Left colon (tissue), 2 donors: ENCODE data around the gene CTDP1. TPM values are rescaled to one million over a fixed set of nuclear protein-coding genes. Genes with fewer than 3 reads are reported as not detected.
"Not testable (repeated sequence)": the region's sequence is repeated elsewhere in the genome, so short reads cannot be mapped to it uniquely, and the experiment has no call there.

Experiments used
- ATAC-seq: fragments of 200-7000 bp; cut with Tn5 transposase; one replicate; pipeline ENCODE4 v1.9.1; 2020; ENCODE audit warnings: mild to moderate bottlenecking, moderate library complexity
- DNase-seq, 2 donors: peaks; one replicate each; pipeline ENCODE4 v3.0.0-alpha.2; 2020
- intact Hi-C, 2 donors: fragments of 100-400 bp; cut with DNase I in 1 of 2; cut with micrococcal nuclease in 1 of 2; formaldehyde crosslinking; loops; one replicate each; pipeline versions ENCODE4 v1.11.2 to v1.14.0; 2022; cut with DNase I, micrococcal nuclease
- total RNA-seq, 2 donors: library from RNA; stranded (reverse); fragmentation: NEBNext Ultra II Directional; extraction: Animal tissue kit (Norgen Biotek cat#: 25700); gene quantifications; one replicate each; pipeline ENCODE4 v1.2.1, GENCODE V29; 2021
- donor health status: DM: no; HTN: no; CAD: no.
- donor health status: DM: yes; HTN: yes; CAD: no.

Gene CTDP1
- total RNA-seq, 2 donors from 2014 or later = 31.4 to 36.3 TPM

DNA sequence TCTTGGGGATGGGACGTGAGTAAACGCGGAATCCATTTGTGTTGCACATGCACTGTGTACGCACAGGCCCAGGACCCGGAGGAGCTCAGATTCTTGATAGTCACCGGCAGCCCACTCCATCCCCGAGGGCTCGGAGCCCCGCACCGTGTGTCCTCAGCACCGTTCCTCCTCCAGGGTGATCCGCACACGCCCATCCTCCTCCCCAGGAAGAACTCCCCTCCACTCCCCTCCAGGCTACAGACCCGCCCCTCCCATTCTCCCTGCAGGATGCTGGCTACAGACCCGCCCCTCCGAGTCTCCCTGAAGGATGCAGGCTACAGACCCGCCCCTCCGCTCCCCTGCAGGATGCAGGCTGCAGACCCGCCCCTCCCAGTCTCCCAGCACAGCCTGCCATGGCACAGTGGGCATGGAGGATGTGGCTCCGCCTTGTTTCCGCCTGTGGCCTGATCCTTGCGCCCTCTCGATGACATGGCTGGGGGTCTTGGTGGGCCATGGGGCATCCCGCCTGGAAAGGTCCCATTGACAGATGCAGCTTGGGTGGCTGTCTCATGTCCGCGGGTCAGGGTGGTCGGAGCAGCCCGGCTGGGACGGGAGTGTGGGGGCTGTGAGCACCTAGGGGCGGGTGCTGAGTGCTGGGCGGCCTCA, 14.1 kb downstream of the CTDP1 start:
- intact Hi-C loops = no loop called here
- peak; percentile 23 for ATAC-seq
- no peak for DNase-seq

DNA sequence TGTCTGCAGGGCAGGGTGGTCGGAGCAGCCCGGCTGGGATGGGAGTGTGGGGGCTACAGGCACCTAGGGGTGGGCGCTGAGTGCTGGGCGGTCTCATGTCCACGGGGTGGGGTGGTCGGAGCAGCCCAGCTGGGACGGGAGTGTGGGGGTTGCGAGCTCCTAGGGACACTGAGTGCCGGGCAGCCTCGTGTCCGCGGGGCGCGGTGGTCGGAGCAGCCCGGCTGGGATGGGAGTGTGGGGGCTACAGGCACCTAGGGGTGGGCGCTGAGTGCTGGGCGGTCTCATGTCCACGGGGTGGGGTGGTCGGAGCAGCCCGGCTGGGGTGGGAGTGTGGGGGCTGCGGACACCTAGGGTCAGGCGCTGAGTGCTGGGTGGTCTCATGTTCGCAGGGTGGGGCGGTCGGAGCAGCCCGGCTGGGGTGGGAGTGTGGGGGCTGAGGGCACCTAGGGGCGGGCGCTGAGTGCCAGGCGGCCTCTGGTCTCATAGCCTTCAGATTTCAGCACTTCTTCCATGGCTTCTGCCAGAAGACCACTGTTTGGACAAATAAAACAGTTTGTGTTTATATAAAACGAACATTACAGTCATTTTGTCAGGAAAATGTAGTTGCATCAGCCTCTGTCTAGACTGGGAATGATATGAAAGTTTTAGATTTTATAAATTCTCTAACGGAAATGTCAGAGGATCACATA, 14.7 kb downstream of the CTDP1 start:
- DNase-seq, ATAC-seq, intact Hi-C loops: not testable (repeated sequence)

DNA sequence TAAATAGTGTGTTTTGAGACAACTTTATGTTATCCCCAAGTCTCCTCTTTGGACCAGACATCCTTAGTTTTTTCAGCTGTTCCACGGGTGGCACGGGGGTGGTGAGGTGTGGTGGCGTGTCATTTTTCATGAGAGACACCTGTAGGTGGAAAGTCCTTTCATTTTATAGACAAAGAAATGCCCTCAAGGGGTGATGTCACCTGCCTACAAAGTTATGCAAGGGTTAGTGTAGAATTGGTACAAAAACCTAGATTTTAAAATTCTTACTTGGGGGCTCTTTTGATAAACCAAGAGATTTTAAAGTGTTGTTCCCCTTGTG, 15.3 kb downstream of the CTDP1 start:
- DNase-seq = no peak
- no peak for ATAC-seq
- intact Hi-C loops = no loop called here

DNA sequence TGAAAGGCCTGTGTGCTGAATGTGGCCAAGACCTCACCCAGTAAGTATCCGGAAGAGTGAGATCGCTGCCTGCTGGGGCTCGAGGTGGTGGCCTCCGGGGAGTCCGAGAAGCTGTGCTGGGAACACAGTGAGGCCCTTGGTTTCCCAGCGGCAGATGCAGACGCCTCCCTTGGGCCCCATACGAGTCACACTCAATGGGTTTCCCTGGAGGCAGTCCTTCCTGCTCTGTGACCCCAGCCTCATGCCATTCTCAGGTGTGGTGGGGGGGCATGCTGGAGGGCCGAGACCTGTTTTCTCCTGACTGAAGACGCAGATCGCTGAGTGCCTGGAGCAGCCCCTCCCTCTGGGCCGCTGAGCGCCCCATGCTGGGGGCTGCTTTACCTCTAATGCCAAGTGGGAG, 15.7 kb downstream of the CTDP1 start:
- intact Hi-C loops = no loop called here
- ATAC-seq (no peak), DNase-seq (no peak)

DNA sequence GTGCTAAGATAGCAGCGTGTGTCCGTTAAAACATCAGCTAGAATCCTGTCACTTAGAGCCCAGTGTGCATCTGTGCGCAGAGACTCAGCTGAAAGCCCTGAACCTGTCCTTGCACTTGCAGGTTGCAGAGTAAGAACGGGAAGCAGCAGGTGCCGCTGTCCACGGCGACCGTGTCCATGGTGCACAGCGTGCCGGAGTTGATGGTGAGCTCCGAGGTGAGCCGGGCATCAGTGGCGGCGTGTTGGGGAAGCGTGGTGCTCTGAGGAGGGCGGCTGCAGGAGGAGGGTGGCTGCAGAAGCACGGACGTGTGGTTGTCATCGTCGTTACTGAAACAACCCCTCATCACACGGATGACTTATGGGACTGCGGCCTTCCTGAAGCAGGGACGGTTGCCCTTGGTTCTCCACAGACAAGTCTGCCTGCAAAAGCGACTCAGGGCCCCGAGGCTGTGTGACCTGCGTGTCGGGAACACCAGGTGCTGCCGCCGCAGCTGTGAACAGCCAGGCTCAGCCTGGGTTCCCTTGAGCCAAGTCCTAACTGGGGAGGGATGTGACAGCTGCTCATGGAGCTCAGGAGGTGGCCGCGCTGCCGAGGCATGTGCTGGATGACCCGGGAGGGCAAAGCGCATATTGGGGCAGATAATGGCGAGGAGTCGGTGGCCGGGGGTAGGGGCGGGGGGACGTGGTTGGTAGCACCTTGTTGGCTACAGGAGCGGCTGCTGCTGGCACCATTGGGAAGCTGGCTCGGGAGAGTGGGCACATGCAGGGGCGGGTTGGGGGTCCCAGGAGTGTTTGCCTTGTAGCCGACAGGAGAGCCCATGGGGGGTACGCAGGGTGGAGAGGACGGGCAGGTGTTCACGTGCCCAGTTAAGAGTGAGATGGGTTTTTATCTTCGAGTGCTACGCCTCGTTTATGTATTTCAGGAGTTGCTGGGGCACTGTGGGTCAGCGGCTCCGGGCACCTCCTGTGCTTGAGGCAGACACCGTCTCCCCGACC, 16.6 kb downstream of the CTDP1 start:
- DNase-seq = no peak
- no peak for ATAC-seq
- intact Hi-C loops = no loop called here

DNA sequence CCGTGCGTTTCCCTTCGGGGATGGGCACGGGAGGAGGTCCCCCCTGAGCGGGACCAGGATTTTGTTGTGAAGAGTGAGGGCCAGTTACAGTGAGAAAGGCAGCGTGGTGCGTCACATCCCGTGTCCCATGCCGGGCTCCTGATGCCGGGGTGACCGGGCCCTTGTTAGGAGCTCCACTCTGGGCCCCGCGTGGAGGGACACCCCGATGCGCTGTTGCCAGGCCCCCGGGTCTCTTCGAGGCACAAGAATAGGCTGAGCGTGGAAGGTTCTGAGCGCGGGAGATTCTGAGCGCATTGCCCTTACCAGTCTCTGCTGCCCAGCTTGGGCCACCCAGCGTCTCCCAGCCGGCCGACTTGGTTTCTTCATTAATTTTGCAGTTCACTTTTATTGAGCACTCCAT, 17.6 kb downstream of the CTDP1 start:
- no peak for ATAC-seq
- no peak for DNase-seq
- intact Hi-C loops = no loop called here

DNA sequence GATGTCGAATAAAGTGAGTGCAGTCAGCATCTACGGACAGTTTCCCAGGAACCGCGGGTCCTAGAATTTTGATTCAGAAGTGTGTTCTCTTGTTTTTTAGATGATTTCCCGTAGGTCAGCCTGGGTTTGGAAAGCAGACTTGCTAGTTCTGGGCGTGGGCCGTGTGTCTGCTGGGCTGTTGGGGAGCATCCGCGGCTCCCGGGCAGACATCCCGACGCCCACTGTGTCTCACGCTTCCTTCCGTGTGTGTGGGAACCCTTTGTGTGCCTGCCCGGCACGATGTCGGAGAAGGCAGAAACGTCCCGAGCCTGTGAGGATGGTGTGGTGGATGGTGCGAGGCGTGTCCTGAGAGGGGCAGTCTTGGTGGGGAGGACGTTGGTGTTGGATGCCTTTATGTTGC, 18.4 kb downstream of the CTDP1 start:
- ATAC-seq (no peak), DNase-seq (no peak)
- intact Hi-C loops = no loop called here

DNA sequence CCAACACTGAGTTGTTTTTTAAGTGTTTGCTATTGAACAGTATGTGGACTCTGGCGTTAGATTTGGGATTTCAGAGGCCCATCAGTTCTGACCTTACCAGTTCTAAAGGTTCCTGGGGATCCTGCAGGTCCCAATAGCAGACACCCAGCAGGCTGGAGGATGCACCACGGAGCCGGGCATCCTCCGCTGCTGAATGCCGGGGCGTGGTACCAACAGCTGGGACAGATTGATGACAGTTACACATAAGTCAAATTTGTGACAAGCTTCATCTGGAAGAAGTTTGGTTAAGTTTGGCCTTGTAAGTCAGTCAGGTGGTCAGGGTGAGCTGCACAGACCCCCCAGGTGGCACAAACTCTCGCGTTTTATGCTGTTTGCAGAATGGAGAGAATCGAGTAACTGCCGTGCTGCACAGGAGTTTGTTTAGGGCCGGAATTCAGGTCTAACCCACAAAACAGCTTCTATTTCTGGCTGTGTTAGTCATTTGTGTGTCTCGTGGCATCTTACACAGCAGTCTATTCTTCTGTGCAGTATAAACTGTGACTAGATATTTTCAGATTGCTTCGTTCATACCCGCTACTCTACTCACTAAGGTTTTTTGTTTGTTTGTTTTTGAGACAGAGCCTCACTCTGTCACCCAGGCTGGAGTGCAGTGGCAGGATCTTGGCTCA, 19.2 kb downstream of the CTDP1 start:
- no peak for DNase-seq
- intact Hi-C loops = no loop called here
- peak; percentile 24 for ATAC-seq

DNA sequence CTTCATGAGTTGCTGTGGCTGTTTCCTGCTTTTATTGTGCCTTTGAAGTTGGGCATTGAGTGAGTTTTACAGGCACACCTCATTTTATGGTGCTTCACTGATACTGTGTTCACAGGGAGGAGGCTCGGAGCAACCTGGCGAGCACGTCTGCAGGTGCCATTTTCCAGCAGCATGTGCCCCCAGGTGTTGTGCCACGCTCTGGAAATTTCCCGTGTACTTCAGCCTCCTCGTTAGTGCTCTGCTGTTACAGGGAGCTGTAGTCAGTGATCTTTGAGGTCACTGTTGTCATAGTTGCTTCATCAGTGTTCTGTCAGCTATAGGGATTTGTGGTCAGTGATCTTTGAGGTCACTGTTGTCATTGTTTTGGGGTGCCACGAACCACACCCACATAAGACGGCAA, 20.1 kb downstream of the CTDP1 start:
- peak; percentile 59 to 68 for DNase-seq
- intact Hi-C loops = no loop called here

DNA sequence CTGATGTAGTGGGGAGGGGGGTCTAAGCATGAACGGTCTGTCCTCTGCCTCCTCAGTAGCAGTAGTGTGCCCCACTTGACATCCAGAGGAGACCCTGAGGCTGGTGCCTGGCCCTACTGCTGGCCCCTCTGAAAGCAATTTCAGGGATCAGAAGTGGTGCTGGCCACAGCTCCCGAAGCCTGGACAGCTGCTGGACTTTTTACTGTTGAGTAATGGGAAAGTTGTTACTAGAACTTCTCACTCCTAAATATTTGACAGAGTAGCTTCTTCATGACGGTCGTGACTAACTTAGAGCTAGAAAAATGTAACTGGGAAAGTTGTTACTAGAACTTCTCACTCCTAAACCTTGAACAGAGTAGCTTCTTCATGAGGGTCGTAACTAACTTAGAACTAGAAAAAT, 23.3 kb downstream of the CTDP1 start:
- no peak for ATAC-seq

More for the DNA sequence above, 20.1 kb downstream of the CTDP1 start:
- ATAC-seq = peak; percentile 98

DNA sequence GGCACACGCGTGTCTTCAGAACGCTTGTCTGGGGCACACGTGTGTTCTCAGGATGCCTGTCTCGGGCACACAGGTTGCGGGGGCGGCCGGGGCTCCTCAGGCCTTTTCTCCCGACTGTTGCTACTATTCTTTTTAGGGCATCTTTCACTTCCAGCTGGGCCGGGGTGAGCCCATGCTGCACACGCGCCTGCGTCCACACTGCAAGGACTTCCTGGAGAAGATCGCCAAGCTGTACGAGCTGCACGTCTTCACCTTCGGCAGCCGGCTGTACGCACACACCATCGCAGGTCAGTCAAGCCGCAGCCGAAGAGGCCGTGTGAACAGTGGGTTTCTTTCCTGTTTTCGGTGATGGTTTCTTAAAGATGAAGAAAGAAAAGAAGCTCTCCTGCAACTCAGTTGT, 25.0 kb downstream of the CTDP1 start:
- DNase-seq (no peak), ATAC-seq (no peak)
- intact Hi-C loops = no loop called here

More for the DNA sequence above, 23.3 kb downstream of the CTDP1 start:
- intact Hi-C loops = no loop called here
- DNase-seq = no peak

DNA sequence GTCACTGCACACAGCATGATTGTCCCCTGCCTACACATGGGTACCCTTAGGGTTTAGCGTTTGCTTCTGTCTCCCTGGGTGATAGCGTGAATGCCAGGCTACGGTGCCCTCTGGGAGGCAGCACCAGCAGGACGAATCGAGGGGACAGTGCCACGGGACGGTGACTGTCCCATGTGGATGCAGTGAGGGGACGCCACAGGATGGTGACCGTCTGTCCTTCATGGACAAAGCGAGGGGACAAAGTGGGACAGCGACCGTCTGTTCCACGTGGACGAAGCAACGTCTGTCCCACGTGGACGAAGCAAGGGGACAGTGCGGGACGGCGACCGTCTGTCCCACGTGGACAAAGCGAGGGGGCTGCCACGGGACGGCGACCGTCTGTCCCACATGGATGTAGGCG, 25.7 kb downstream of the CTDP1 start:
- intact Hi-C loops = no loop called here
- DNase-seq (peak in 1 of 2 donors; percentile 9), ATAC-seq (no peak)

DNA sequence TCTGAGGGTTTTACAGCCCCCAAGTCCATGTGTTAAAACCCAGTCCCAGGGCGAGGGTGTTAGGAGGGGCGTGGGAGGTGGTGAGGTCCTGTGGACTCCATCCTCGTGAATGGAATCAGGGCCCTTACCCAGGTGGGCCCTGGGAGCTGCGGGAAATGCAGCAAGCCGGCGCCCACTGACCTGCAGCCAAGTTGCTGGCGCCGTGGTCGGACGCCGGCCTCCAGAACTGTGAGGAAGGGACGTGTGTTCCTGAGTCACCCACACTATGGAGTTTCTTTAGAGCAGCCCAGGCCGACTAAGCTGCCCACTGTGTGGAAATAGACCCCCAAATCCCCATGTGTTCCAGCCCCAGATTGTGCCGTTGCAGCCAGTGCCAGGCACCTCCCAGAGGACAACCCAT, 26.4 kb downstream of the CTDP1 start:
- DNase-seq (no peak), ATAC-seq (no peak)
- intact Hi-C loops = no loop called here

DNA sequence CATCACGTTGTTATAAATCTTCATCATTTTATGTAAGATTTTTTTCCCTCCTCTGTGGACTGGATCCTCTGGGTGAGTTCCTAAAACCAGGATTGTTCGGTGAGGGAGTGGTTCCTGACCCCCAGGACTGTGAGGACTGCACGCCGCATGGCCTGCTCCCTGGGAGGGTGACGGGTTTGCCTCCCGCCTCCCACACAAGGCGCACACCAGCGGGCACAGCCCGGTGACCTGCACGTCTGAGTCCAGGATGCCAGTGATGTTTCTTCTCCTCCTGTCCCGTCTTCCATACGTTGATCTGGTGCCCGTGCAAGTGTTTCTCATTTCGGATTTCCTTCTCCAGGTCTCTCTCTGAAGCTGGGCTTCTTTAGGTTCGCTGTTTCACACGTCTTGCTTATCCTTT, 27.1 kb downstream of the CTDP1 start:
- ATAC-seq (no peak), DNase-seq (peak in 1 of 2 donors; percentile 12)
- intact Hi-C loops = no loop called here

DNA sequence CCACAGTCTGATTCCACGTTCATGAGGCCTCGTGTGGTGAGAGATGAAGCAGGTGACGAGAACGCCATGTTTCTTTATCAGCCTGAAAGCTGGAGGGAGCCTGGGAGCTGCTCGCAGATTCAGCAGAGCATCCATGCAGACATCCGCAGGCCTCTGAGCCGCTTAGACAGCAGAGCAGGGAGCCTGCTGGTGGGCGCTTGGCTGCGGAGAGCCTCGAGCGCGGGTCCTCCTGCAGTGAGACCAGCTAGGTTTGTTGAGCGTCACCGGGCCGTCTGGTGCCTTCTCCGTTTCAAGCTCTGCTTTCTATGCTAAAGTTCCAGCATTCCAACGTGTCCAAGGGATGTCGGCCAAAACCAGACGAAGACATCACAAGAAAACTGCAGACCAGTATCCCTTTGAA, 27.6 kb downstream of the CTDP1 start:
- ATAC-seq (no peak), DNase-seq (no peak)
- intact Hi-C loops = no loop called here

DNA sequence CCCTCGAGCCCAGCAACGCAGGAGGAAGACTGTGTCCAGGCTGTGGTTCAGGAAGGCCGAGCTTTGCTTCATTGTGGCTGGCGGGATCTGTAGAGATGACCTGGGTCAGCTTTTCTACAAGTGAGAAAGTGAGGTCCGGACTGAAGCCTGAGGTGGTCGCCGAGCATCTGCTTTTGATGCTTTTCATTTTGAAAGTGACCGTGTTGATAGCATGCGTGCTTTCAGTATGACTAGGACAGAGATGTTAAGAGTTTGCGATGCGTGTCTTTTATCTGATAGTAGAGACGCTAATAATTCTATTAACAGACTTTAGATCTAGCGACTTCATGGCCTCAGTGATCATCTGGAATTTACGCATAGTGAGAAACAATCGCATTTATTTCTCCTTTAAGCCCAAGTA, 28.1 kb downstream of the CTDP1 start:
- intact Hi-C loops = no loop called here
- no peak for ATAC-seq
- no peak for DNase-seq

DNA sequence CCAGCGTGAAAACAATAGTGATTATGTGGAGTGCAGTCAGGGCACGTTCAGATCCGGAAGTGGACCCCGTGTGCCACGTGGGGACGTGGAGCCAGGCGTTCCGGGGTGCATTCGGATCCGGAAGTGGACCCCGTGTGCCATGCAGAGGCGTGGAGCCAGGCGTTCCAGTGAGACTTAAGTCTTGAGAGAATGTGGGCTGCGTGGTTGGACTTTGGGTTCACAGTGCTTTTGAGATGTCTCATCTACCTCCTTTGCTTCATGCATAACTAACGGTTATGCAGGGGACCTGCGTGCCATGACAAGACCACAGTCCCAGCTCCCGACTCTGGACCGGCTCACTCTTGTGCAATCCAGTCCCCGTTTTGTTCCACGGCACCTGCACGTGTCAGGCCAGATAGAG, 28.8 kb downstream of the CTDP1 start:
- DNase-seq (no peak), ATAC-seq (no peak)
- intact Hi-C loops = no loop called here

DNA sequence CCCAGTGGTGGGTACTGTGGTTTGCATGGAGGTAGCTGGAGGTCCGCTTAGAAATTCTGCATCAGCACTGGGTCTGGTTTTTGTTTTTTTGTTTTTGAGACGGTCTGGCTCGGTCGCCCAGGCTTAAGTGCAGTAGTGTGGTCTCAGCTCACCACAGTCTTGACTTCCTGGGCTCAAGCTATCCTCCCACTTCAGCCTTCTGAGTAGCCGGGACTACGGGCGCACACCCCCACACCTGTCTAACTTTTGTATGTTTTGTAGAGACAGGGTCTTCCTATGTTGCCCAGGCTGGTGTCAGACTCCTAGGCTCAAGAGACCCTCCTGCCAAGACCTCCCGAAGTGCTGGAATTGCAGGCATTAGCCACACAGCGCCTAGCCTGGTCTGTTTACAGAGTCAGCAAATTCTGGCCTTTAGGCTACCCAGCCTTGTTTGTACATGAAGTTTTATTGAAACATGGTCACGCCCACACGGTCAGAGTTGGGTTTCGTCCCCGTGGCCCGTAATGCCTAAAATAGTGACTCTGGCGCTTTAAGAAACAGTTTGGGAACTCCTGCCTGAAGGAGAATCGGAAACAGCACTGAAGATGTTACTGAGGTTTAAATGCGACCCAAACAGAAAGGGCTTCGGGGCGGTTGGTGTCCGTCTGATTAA, 32.7 kb downstream of the CTDP1 start:
- ATAC-seq (peak; percentile 77), DNase-seq (peak in 1 of 2 donors; percentile 35)
- intact Hi-C loops = no loop called here

DNA sequence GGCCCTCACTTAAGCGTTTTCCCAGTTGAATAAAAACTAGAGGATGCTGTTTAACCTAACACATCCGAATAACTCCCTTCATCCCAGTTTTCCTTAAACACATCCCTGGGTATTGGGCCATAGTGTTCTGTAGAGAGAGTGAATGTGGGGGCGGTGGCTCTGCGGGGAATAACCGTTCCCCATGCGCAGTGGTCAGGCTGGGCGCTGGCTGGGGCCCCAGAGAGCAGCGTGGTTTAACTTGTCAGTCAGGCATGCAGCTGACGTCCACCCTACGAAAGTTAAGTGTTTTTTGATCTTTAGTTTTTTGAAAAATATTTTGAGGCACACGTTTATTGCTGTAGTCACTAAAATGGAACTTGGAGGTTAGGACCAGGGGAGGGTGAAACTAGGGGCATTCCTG, 33.7 kb downstream of the CTDP1 start:
- DNase-seq (no peak), ATAC-seq (no peak)
- intact Hi-C loops = no loop called here
